GM18498 (cell line): Measurements from ENCODE around the gene PPIP5K1.
"Not testable (repeated sequence)": the region's sequence is repeated elsewhere in the genome, so short reads cannot be mapped to it uniquely, and the experiment has no call there.

Experiments used
- ATAC-seq: cut with Tn5 transposase; IDR thresholded peaks from one replicate; pipeline ENCODE4 v1.9.1; 2021; ENCODE audit warnings: mild to moderate bottlenecking, moderate library complexity; ENCODE audit not compliant: unreplicated experiment

The PPIP5K1 gene

GRCh38 chr15:43589778-43590466, at the start of gene PPIP5K1:
TSS of gene PPIP5K1 (minus strand) at chr15:43590208. CDS start at chr15:43584504, 5,704 bp downstream.
- peak; percentile 93 for ATAC-seq

- peak; percentile 43 for ATAC-seq
Measured at GRCh38 chr15:43638464-43639204, 48.6 kb upstream of the PPIP5K1 start.

DNA sequence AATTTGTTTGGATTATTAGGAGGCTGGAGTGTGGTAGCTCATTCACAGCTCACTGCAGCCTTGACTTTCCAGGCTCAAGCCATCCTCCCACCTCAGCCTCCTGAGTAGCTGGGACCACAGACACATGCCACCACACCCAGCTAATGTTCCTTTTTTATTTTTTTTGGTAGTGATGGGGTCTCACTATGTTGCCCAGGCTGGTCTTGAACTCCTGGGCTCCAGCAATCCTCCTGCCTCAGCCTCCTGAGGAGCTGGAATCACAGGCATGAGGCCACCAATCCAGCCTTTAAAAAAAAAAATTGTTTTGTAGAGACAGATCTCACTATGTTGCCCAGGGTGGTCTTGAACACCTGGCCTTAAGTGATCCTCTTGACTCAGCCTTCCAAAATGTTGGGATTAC, 36.9 kb upstream of the PPIP5K1 start:
- ATAC-seq = not testable (repeated sequence)

DNA sequence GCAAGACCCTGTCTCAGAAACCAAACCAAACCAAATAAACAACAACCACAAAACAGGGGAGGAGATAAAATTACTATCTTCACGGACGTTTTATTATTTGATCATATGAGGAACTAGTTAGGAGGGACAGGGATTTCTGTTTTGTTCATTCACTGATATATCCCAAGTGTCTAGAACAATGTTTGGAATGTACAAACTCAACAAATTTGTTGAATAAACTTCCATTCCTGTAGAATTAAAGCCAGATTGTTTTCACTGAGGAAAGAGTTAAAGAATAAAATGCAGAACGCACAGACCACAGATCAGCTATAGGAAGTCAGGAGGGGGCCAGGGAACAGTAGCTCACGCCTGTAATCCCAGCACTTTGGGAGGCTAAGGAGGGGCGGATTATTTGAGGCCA, 35.1 kb upstream of the PPIP5K1 start:
- no peak for ATAC-seq

GRCh38 chr15:43622068-43622799, 32.2 kb upstream of the PPIP5K1 start:
- ATAC-seq = not testable (repeated sequence)

DNA sequence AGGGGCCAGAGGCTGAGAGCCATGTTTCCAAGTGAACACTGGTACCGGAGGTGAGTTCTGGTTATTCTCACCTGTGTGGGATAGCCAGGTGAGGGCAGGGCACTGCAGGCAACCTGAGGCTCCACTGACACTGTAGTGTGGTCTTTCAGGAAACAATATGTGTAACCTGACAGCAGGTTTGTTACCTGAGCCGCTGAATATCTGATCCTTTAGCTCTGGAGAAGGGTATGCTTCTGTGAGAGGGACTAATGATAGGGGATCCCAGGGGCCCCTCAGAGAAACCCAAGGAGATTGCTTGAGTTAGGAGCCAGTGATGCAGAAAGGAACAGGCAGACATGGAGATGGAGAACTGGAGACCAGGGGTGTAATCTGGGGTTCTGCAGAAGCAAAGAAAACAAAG, 28.7 kb upstream of the PPIP5K1 start, which contains the start of gene STRC:
Gene STRC, minus strand, starts transcription at position 101 of the 400 bp plus-strand sequence. Its CDS starts 78 bp downstream, at position 23.
- not testable (repeated sequence) for ATAC-seq

DNA sequence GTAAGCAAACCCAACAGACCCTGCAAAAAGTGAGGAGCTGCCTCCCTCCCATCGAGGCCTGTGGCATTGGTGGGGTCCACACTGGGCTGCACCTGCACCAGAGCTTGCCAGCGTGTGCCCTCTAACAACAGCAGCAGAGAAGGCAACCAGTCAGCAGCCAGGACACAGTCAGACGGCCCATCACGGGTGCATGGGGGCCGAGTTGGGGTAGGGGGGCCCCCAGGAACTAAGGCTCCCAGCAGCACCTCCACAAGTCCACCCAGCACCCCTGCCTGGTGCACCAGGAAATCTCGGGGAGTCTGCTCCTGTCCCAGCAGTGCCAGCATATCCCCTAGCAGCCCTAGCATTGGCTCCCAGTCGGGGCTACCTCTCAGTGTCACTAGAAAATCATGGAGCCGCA, 27.7 kb upstream of the PPIP5K1 start:
- ATAC-seq = not testable (repeated sequence)

DNA sequence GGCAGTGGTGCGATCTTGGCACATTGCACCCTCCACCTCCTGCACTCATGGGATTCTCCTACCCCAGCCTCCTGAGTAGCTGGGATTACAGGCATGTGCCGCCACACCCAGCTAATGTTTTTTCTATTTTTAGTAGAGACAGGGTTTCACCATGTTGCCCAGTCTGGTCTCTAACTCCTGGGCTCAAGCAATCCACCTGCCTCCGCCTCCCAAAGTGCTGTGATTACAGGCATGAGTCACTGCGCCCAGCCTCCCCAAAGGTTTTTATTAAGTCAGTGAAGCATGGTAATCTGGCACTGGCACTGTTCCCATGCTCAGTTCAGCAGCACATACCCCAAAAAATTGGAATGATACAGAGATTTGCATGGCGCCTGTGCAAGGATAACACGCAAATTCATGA, 12.2 kb upstream of the PPIP5K1 start:
- ATAC-seq = not testable (repeated sequence)

DNA sequence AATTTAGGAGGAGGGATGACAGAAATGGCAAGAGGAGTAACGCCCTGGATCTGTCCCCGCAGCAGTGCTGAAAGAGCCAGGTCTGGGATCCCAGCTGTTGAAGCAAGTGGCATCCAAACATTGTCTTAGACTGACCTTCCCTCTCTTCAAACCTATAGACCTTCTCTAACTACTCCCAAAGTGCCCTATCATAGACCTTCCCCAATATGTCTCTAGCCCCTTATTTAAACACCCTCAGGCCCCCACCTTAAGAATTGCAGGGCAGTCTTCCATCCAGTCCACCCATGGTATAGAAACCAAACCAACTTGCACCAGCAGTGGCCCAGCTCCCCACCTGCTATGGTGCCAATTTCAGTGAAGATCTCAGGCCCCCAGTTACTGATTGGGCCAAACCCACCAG, 10.2 kb upstream of the PPIP5K1 start:
- ATAC-seq = not testable (repeated sequence)

GRCh38 chr15:43599131-43599530, 9.1 kb upstream of the PPIP5K1 start:
- ATAC-seq = not testable (repeated sequence)

GRCh38 chr15:43593328-43594190, 3.6 kb upstream of the PPIP5K1 start, which contains the start of gene CKMT1B:
TSS of gene CKMT1B (plus strand) at chr15:43594027. CDS start at chr15:43594219, 192 bp downstream.
- ATAC-seq = not testable (repeated sequence)

DNA sequence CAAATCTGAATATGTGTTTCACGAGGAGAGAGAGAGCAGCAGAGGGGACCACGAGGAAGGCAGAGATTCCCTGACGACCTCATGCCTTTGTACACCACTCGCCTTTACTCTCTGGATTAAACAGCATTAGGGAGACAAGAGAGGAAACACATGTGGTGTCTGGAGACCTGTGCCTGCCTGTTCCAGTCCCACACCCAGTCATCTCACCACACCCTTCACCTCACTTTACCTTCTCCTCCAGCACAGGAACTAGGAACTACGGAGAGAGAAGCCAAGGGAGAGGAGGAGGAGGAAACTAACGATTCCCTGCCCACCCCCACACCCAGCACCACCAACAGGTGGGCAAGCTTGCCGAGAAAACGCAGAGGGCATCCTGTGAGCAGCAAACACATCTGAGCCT, 2.8 kb upstream of the PPIP5K1 start:
- not testable (repeated sequence) for ATAC-seq

DNA sequence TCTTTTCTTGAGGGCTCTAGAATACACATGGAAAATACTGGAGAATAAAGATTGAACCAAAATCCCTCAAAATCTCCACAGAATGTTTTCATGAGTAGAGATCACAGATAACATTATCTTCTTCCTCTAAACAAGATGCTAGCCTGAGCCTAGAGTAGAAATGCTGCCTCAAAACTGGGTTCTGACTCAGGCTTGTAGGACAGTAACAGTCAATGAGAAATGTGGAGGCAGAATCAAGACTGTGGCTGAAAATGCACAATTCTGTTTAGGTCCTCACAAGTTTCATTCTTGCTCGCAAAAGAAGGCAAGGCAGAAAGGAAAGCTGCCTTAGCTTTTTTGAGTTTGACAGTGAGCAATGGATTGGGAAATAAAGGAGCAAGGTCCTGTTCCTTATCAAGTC, 15.4 kb downstream of the PPIP5K1 start:
- not testable (repeated sequence) for ATAC-seq

- not testable (repeated sequence) for ATAC-seq
Measured at GRCh38 chr15:43566615-43567014, 23.4 kb downstream of the PPIP5K1 start.

DNA sequence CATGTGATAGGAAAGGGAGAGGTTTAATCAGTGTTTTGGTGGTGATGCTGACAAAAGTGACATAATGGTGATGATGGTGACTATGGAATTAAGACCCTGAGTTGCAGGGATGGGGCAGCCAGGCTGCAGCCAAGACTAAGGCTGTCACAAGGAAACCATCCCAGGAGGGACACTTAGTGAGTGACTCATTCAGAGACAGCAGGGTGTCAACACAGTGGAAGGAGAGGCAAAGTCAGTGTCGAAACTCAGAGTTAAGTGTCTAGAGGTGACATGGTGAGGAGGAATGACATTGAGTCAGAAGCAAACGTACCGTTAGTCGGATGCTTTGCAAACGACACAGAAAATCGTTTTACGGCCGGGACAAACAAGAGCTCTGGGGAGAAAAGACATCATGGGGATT, 26.2 kb downstream of the PPIP5K1 start:
- ATAC-seq = not testable (repeated sequence)

DNA sequence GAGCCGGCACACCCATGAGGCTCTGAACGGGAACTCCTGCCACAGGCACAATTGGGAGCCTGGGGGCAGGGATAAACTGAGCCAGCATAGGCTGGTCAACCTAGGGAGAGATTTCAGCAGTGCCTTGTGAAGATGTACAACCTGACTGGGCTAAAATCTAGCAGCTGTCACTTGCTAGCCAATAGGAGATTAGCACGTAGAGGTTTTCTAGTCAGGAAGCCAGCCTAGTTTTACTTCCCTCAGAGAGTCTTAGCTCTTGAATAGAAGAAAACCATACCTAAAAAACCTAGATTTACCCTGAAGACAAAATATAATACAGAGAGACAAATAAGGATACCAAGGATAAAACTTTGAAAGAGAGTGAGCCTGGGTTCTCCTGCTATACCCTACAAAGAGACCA, 27.3 kb downstream of the PPIP5K1 start:
- not testable (repeated sequence) for ATAC-seq

DNA sequence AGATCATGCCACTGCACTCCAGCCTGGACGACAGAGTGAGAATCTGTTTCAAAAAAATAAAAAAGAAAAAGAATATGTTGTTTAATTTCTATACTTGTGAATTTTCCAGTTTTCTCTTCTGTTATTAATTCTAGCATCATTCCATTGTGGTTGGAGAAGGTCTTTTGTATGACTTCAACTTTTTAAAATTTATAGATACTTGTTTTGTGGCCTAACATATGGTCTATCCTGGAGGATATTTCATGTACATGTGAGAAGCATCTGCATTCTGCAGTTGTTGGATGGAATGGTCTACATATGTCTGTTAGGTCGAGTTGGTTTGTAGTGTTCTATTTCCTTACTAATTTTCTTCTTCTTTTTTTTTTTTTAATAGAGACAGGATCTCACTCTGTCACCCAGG, 37.0 kb downstream of the PPIP5K1 start:
- ATAC-seq = no peak

DNA sequence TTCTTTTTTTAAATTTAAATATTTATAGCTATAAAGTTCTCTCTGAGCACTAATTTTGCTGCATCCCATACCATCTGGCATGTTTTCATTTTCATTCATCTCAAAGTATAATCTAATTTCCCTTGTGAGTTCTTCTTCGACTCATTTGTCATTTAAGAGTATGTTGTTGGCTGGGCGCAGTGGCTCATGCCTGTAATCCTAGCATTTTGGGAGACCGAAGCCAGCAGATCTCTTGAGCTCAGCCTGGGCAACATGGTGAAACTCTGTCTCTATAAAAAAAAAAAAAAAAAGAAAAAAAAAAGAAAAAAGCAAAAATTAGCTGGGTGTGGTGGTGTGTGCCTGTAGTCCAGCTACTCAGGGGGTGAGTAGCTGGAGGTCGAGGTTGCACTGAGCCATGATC, 37.8 kb downstream of the PPIP5K1 start:
- no peak for ATAC-seq

- ATAC-seq = no peak
Measured at GRCh38 chr15:43550527-43551363, 39.3 kb downstream of the PPIP5K1 start.
